ENCODE results near the gene NTM.

DNA sequence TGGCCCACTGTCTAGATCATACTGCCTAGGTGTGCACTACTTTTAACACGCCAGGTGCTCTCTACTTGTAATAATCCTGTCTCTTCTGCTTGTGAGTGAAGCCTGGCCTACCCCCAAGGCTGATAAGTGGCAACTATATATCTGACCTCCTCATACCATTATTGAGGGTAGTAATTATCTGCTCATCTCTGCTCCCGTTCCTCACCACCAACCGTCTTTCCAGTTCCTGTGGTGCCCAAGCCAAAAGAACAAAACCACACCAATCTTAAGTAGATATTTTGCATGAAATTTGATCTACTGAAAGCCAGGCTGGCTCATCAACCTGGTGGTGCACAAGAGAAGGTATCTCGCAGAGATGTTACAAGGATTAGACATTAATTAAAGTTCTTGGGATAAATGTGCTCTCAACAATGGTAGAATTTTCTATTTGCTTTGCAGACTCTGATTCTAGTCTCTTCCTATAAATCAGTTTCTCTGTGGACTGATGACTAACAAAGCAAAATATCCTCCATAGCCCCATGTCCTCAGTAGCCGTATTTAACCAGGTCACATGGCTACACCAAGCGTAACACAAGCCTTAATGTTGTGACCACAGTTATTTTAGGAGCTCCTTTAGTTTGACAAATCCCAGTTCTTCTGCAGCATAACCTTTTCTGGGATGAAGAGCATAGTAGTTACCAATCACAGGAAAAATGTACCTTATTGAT is 267.2 kb downstream of the NTM start:
- TF ChIP-seq, protein P1, sequence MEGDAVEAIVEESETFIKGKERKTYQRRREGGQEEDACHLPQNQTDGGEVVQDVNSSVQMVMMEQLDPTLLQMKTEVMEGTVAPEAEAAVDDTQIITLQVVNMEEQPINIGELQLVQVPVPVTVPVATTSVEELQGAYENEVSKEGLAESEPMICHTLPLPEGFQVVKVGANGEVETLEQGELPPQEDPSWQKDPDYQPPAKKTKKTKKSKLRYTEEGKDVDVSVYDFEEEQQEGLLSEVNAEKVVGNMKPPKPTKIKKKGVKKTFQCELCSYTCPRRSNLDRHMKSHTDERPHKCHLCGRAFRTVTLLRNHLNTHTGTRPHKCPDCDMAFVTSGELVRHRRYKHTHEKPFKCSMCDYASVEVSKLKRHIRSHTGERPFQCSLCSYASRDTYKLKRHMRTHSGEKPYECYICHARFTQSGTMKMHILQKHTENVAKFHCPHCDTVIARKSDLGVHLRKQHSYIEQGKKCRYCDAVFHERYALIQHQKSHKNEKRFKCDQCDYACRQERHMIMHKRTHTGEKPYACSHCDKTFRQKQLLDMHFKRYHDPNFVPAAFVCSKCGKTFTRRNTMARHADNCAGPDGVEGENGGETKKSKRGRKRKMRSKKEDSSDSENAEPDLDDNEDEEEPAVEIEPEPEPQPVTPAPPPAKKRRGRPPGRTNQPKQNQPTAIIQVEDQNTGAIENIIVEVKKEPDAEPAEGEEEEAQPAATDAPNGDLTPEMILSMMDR (IDR thresholded peaks at IDR 0.05) = no peak
- TF ChIP-seq POLR2A (IDR thresholded peaks at IDR 0.05) = no peak
